Osteoblast (primary cell): ENCODE results near the gene ANKIB1. TPM values are rescaled to one million over a fixed set of nuclear protein-coding genes. Genes with fewer than 3 reads are reported as not detected.

ENCODE experiments used
- DNase-seq: peaks from one replicate; pipeline ENCODE4 v3.0.0; 2011; ENCODE audit warnings: low spot score, mixed read lengths; ENCODE audit not compliant: insufficient read length; ENCODE audit errors: missing footprints
- H2AFZ ChIP-seq: 2 replicates; pipeline ENCODE4 v1.6.0; 2011; ENCODE audit warnings: mild to moderate bottlenecking, low read length
- H3K27ac ChIP-seq: 2 replicates; pipeline ENCODE4 v1.5.1; 2011; ENCODE audit warnings: mild to moderate bottlenecking, low read depth, low read length, moderate library complexity
- H3K27me3 ChIP-seq: 2 replicates; pipeline ENCODE4 v1.6.0; 2012; ENCODE audit warnings: mild to moderate bottlenecking, control low read depth, inconsistent platforms, low read length, moderate library complexity; ENCODE audit not compliant: insufficient read depth
- H3K36me3 ChIP-seq: 2 replicates; pipeline ENCODE4 v1.5.1; 2011; ENCODE audit warnings: mild to moderate bottlenecking, low read length, control low read depth, moderate library complexity; ENCODE audit not compliant: insufficient read depth
- H3K4me1 ChIP-seq: 2 replicates; pipeline ENCODE4 v1.5.1; 2011; ENCODE audit warnings: mild to moderate bottlenecking, low read length, control low read depth, moderate library complexity; ENCODE audit not compliant: insufficient read depth
- H3K4me2 ChIP-seq: 2 replicates; pipeline ENCODE4 v1.6.0; 2011; ENCODE audit warnings: mild to moderate bottlenecking, low read length; ENCODE audit not compliant: insufficient read depth
- H3K4me3 ChIP-seq: fragments of 200-600 bp; sonication (generic); 3 replicates; pipeline ENCODE4 v1.5.1; 2012; ENCODE audit warnings: mild to moderate bottlenecking, low read length, inconsistent platforms; ENCODE audit not compliant: insufficient read depth
- H3K79me2 ChIP-seq: 2 replicates; pipeline ENCODE4 v1.6.0; 2012; ENCODE audit warnings: mild to moderate bottlenecking, low read length, control low read depth, inconsistent platforms; ENCODE audit not compliant: insufficient read depth
- H3K9me3 ChIP-seq: 2 replicates; pipeline ENCODE4 v1.5.1; 2011; ENCODE audit warnings: low read depth, low read length, control low read depth
- H4K20me1 ChIP-seq: 2 replicates; pipeline ENCODE4 v1.6.0; 2012; ENCODE audit warnings: mild to moderate bottlenecking, low read length, control low read depth; ENCODE audit not compliant: insufficient read depth
- total RNA-seq: library from RNA; depleted of rRNA; stranded (reverse); fragments of >200 nt; gene quantifications from 2 replicates; pipeline ENCODE4 v1.2.3, GENCODE V29; 2012
- TF ChIP-seq, protein P1 (sequence below): IDR thresholded peaks from 2 replicates; pipeline ENCODE4 v1.5.1; 2011; ENCODE audit warnings: mild to moderate bottlenecking, low read depth, low read length, moderate library complexity; ENCODE audit errors: extremely low read depth

ANKIB1 gene
- total RNA-seq, 1 donor = 98.1 TPM

DNA sequence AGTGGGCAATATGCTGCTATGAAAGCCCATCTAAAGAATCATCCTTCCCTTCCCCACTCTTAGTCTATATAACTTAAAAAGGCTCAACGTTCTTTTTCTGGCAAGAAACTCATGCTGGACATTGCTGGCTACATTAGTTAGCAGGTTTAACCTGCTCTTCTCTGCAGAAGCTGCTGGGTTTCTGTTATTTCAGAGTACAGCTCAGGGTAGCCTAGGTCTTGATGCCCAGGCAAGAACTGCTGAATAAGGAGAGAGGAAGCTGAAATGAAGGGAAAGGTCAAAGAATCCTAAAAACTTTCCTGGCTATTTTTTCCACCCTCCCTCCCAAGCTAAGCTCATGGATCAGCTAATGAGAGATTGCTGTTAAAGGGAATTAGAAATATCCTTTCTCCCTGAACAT is 79.4 kb downstream of the ANKIB1 start:
- H3K4me2 ChIP-seq = no peak overlapping the region
- DNase-seq = no peak
- no peaks in the 10 kb centered on the region for H3K9me3 ChIP-seq
- no peaks in the 10 kb centered on the region for H3K27me3 ChIP-seq
- TF ChIP-seq, protein P1, sequence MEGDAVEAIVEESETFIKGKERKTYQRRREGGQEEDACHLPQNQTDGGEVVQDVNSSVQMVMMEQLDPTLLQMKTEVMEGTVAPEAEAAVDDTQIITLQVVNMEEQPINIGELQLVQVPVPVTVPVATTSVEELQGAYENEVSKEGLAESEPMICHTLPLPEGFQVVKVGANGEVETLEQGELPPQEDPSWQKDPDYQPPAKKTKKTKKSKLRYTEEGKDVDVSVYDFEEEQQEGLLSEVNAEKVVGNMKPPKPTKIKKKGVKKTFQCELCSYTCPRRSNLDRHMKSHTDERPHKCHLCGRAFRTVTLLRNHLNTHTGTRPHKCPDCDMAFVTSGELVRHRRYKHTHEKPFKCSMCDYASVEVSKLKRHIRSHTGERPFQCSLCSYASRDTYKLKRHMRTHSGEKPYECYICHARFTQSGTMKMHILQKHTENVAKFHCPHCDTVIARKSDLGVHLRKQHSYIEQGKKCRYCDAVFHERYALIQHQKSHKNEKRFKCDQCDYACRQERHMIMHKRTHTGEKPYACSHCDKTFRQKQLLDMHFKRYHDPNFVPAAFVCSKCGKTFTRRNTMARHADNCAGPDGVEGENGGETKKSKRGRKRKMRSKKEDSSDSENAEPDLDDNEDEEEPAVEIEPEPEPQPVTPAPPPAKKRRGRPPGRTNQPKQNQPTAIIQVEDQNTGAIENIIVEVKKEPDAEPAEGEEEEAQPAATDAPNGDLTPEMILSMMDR = no peak
- H3K4me1 ChIP-seq = peaks cover 3% of the 10 kb centered on the region
- H3K4me3 ChIP-seq = no peak overlapping the region
- no peaks in the 10 kb centered on the region for H4K20me1 ChIP-seq
- H3K79me2 ChIP-seq = no peaks in the 10 kb centered on the region
- H2AFZ ChIP-seq = no peak overlapping the region
- peaks cover 4% of the 10 kb centered on the region for H3K36me3 ChIP-seq
- no peak overlapping the region for H3K27ac ChIP-seq

DNA sequence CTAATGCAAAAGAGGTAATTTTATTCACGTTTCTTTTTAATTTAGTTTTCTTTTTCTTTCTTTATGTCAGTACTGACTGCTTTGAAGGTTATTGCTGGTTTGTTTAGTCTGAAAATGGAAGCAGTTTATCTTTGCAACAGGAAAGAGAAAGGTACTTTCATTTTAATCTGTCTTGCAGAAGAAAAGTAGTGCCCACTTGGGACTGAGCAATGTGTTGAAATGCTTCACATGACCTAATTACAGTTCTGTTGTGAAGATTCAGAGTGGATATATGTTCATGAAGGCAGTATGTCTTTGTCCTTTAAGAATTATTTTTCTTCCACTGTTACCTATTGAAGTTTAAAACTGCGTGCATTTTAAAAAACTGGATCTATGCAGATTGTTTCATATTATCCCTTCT is 80.1 kb downstream of the ANKIB1 start:
- no peak for DNase-seq
- TF ChIP-seq, protein P1 = no peak
- no peaks in the 10 kb centered on the region for H3K79me2 ChIP-seq

DNA sequence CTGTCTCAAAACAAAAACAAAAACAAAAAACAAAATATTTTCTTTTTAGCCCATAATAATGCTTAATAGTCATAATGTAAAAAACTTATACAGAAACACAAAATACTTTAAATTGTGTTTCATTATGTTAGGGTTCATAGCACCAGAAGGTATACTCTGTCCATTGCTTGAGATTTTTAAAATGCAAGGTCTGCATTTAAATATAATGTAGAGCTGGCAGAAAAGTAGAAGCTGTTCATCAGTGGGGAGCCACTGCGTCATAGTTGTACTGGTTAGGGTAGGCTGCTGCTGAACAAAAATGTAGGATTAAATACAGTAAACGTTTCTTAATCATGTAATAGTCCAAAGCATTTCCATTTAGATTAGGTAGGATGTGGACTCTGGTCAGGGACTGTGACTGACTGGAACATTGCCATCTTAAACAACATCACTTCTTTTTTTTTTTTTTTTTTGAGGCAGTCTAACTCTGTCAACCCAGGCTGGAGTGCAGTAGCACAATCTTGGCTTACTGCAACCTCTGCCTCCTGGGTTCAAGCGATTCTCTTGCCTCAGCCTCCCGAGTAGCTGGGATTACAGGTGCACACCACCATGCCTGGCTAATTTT is 85.2 kb downstream of the ANKIB1 start:
- Histone ChIP-seq H3K4me3 (no peak overlapping the region), H3K27ac (no peak overlapping the region), H3K27me3 (no peaks in the 10 kb centered on the region), H3K4me2 (no peak overlapping the region), H3K79me2 (no peaks in the 10 kb centered on the region), H4K20me1 (no peaks in the 10 kb centered on the region), H3K36me3 (peaks cover 5% of the 10 kb centered on the region), H3K9me3 (no peaks in the 10 kb centered on the region), H3K4me1 (no peaks in the 10 kb centered on the region), H2AFZ (no peak overlapping the region)
- TF ChIP-seq, protein P1 = no peak
- DNase-seq = no peak

More for the DNA sequence above, 80.1 kb downstream of the ANKIB1 start:
- H4K20me1 ChIP-seq = no peaks in the 10 kb centered on the region
- no peak overlapping the region for H3K27ac ChIP-seq
- H3K4me2 ChIP-seq = no peak overlapping the region
- no peaks in the 10 kb centered on the region for H3K27me3 ChIP-seq
- no peak overlapping the region for H3K4me3 ChIP-seq
- H3K9me3 ChIP-seq = no peaks in the 10 kb centered on the region
- peaks cover 3% of the 10 kb centered on the region for H3K4me1 ChIP-seq
- peaks cover 3% of the 10 kb centered on the region for H3K36me3 ChIP-seq
- no peak overlapping the region for H2AFZ ChIP-seq

DNA sequence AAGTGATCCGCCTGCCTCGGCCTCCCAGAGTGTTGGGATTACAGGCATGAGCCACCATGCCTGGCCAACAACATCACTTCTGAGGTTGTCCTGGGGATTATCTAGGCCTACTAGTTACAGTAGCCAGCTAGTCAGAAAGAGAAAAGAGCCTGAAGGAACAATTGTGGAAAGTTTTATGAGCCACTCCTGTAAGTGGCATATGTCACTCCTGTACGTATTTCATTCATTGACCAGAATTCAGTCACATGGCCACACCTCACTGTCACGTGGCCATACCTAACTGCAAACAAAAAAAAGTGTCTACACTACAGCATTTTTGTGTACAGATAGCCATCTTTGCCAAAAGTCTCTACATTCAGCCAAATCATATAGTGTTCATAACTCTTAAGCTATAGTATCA is 85.7 kb downstream of the ANKIB1 start:
- Histone ChIP-seq H3K4me3 (no peak overlapping the region), H4K20me1 (no peaks in the 10 kb centered on the region), H3K9me3 (no peaks in the 10 kb centered on the region), H2AFZ (no peak overlapping the region), H3K4me1 (no peaks in the 10 kb centered on the region), H3K36me3 (peaks cover 5% of the 10 kb centered on the region), H3K79me2 (no peaks in the 10 kb centered on the region), H3K27me3 (no peaks in the 10 kb centered on the region), H3K4me2 (no peak overlapping the region), H3K27ac (no peak overlapping the region)
- TF ChIP-seq, protein P1 = no peak
- no peak for DNase-seq
